ENCODE data around the gene ZSCAN22.
"Not testable (repeated sequence)": the region's sequence is repeated elsewhere in the genome, so short reads cannot be mapped to it uniquely, and the experiment has no call there.

ZSCAN22 gene

DNA sequence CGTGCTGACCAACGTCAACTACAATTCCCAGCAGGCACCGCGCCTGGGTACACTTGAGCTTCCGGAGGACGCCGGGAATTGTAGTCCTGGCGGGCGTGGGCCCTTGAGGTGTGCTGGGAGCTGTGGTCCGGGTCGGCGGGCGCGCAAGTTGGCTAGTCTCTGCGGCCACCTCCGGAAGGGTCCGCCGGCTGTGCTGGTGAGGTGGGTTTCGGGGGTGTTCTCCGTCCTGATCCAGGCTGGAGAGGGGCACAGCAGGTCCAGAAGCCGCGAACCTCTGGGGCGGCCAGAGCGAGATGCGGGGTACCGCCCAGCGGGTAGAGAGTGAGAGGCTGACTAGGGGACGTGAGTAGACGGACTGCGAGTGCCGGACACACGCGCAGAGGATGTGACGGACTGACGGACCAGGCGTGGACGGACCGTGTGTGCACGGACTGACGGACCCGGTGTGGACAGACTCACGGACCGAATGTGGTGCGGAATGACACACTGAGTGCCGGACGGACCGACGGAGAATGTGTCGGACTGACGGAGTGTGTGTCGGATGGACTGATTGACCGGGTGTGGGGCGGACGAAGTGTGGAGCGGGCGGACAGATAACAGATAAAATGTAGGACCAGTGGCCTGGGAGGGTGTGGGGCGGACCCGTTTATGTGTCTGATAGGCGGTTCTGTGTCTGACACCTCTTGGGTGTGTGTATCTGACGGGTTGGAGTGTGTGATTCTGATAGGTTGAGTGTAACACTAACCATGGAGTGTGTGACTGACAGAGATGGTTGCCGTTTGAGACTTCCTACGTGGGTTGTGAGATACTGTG is at the start of gene ZSCAN22:
ZSCAN22 (plus strand) TSS at position 81 of the 813 bp plus-strand sequence. CDS start 7,809 bp downstream, outside the sequence.
- DNase-seq (ENCODE audit: low spot score): peak; percentile 96

DNA sequence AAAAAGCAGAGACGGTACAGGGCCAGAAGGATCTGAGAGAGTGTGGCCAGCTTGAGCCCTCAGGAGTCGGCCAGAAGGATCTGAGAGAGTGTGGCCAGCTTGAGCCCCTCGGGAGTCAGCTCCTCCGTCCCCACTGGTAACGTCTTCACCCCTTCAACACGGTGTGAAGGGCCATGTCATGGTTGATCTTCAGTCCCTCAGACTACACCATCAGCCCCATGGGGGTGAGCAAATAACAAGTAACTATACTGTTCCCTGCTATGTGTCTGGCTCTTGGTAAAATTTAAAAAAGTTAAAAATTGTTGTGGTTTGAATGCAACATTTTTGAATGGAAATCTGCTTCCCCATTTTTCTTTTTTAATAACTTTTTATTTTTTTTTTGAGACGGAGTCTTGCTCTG is 49.6 kb upstream of the ZSCAN22 start:
- no peak for DNase-seq (ENCODE audit: low spot score)

DNA sequence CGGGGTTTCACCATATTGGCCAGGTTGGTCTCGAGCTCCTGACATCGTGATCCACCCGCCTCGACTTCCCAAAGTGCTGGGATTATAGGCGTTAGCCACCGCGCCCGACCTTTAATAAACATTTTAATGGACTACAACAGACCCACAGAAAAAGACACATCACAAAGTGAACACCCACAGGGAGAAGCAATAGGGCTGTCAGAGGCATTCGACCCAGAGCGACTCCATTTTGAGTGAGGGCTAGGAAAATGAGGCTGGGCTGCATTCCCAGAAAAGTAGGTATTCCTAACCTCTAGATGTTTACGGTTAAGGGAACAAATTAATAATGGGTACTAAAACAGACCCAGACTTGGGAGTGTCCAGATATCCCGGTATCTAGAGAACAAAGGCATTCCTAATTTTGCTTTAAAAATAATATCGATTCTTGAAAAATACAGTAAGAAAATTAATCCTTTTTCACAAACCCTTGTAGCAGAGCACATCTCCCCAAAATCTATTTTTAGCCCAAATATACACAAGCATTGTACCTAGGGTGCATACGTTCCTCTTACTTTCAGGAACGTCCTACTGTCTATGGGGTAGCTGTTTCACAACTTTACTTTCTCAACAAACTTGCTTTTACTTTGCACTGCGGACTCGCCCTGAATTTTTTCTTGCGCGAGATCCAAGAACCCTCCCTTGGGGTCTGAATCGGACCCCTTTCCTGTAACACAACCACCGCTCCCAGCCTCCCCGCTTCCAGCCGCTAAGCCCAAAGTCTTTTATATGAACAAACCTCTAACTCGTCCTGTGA is 48.9 kb upstream of the ZSCAN22 start:
- DNase-seq (ENCODE audit: low spot score): no peak

DNA sequence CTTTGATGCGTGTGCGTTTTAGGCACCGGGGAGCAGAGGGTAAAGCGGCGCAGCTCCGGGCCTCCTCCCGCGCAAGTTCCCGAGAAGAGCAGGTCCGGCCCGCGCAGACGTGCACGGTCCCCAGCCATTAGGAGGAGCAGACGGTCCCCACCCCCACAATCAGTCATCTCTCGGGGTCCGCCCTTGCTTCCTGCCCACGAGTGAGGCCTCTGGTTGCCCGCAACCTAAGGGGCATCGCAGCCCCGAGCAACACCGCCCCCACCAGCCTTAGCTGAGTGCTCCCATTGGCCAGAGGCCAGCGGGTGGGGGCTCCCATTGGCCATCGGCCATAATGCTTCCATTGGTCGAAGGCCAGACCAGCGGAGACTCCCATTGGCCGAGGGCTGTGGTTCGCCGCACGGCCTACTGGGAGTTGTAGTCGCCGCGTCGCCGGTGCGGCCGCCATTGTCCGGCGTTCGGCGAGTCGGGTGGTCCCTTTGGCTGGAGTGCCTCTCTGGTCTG is 48.2 kb upstream of the ZSCAN22 start, which contains the start of gene ZNF8:
ZNF8 (plus strand) TSS at position 415 of the 501 bp plus-strand sequence. CDS start 127 bp downstream, outside the sequence.
- DNase-seq (ENCODE audit: low spot score): peak; percentile 99

DNA sequence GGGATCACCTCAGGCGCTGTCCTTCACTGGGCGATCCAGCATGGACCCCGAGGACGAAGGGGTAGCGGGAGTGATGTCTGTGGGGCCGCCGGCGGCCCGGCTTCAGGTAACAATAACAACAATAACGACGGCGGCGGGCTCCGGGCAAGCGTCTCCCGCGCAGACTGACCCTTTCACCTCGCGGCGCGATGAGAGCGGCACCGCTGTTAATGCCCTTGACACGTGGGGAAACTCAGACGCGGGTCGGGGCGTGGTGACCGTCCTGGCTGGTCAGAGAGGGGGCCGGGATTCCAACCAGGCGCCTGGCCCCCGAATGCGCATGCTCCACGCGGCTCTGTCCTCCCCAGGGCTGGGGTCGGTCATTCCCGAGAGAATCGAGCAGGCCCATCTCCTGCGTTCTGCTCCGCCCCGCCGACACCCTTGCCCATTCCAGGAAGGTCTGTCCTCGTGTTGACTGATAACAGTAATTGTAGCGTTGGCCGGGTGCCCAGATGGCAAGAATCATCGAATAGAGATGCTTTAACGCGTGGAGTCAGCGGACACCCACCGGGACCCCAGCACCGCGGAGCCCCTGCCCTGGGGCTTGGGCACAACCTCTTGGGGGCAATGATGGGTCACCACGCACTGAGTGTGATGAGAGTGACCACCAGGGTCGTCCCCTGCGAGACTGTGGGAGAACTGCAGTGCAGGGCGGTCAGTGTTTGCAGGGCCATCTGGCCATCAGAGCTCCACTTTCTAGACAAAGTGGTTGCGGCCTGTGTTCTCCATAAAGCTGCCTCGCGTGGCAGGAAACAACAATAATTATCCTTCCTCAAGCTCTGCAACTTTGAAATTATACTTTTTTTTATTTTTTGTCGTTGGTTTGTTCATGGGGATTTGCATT is 47.5 kb upstream of the ZSCAN22 start:
- DNase-seq (ENCODE audit: low spot score): peak; percentile 88

DNA sequence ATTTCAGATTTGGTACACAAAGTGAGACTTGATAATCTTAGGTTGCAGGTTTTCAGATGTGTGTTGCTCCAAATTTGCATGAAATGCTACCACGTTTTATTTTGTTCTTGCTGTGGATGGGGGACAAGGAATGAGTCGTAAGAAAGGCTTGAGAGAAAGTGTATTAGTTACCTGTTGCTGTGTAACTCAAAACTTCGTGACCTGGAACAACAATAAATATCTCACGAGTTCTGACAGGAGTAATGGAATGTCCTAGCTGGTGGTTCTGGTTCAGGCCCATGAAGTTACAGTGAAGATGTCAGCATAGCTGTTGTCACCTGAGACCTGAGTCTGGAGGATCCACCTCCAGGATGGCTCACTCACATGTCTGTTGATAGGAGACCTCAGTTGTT is 46.9 kb upstream of the ZSCAN22 start:
- no peak for DNase-seq (ENCODE audit: low spot score)

DNA sequence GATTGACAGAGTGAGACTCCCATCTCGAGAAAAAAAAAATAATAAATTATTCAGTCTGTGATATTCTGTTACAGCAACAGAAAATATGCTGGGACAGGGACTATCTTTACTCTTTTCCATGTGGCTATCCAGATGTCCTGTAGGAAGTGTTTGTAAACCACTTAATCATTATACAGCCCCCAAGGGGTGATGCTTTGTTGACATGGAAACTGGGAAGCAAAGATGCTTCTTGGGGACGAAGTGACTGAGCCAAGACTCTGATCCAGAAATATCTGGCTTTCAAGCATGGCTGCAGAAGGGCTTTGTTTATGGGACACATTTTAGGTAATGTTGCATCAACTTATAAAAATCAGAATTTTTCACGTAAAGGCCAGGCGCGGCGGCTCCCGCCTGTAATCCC is 42.6 kb upstream of the ZSCAN22 start:
- DNase-seq (ENCODE audit: low spot score): no peak

DNA sequence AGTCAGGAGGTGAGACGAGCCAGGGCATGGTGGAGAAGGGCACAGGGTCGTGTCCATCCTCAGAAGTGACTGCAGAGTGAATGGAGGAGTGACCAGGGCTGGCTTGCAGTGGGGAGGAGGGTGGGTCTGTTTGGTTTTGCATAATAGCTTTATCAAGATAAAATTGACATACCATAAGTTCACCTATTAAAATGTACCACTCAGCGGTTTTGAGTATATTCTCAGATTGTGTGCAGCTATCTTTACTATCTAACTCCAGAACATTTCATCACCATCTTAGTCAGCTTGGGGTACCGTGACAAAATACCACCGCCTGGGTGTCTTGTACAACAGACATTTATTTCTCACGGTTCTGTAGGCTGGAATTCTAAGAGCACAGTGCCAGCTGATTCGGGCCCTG is 34.9 kb upstream of the ZSCAN22 start:
- no peak for DNase-seq (ENCODE audit: low spot score)

DNA sequence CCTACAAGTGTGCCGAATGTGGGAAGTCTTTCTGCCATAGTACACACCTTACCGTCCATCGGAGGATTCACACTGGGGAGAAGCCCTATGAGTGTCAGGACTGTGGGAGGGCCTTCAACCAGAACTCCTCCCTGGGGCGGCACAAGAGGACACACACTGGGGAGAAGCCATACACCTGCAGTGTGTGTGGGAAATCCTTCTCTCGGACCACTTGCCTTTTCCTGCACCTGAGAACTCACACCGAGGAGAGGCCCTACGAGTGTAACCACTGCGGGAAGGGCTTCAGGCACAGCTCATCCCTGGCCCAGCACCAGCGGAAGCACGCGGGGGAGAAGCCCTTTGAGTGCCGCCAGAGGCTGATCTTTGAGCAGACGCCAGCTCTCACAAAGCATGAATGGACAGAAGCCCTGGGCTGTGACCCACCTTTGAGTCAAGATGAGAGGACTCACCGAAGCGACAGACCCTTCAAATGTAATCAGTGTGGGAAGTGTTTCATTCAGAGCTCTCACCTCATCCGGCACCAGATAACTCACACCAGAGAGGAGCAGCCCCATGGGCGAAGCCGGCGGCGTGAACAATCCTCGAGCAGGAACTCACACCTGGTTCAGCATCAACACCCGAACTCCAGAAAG is 31.9 kb upstream of the ZSCAN22 start:
- DNase-seq (ENCODE audit: low spot score): peak; percentile 2

DNA sequence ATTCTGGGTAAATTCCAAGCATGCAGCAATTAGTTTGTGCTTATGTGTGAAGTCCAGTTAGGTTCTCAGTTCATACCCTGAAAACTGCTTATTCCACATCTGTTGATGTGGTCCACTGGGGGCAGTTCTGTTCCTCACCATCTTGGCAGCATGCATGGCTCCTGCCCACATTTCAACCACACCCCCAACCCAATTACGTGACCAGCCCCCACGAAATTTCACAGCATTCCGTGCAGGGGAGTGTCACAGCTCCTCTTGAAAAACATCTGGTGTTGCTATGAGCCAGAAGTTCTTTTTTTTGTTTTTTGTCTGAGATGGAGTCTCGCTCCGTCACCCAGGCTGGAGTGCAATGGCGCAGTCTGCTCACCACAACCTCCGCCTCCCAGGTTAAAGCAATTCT is 30.7 kb upstream of the ZSCAN22 start:
- peak; percentile 50 for DNase-seq (ENCODE audit: low spot score)

DNA sequence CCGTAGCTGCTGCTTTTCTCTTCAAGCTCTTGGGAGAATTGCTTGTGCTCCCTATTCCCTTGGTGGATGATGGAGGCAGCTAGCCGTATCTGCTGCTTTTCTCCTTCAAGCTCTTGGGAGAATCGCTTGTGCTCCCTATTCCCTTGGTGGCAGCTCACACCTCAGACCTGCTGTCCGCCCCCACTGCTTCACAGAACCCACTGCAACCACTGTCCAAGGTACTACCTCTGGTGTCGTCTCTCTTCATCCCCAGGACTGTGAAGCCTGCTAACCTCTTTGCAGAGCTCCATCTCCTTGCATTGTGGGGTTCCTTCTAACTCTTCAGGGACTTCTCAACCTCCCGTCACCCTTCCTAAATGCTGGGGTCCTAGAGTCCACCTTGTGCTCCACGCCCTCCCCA is 26.2 kb upstream of the ZSCAN22 start:
- DNase-seq (ENCODE audit: low spot score): no peak

DNA sequence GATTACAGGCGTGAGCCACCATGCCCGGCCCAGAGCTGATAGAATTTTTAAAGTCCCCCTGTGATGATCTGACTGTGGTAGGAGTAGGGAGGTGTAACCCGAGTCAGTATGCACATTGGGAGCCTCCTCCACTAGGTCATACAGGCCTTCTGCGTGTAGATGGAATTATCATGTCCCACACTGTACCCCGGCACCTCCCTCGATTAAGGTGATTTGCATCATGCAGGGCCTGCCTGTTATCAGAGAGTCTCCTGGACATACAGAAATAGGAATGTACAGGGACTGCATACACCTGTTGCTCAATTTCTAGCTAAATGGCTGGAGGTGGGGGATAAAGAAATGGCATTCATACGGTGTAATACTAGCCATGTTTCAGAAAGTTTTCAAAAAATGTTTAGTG is 22.5 kb upstream of the ZSCAN22 start:
- no peak for DNase-seq (ENCODE audit: low spot score)

DNA sequence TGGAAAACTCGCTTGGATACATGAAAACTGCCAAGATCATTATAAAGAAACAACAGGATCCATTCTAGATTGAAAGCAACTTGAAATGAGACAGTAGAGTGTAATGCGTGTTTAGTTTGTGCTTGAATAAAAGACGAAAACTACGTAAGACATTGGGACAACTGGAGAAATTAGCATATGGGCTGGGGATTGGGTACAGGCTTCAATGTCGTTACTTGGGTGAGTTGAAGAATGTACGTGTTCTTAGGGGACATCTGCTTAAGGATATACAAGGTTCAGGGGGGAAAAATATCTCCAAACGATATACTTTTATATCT is 22.1 kb upstream of the ZSCAN22 start:
- DNase-seq (ENCODE audit: low spot score): peak; percentile 22

DNA sequence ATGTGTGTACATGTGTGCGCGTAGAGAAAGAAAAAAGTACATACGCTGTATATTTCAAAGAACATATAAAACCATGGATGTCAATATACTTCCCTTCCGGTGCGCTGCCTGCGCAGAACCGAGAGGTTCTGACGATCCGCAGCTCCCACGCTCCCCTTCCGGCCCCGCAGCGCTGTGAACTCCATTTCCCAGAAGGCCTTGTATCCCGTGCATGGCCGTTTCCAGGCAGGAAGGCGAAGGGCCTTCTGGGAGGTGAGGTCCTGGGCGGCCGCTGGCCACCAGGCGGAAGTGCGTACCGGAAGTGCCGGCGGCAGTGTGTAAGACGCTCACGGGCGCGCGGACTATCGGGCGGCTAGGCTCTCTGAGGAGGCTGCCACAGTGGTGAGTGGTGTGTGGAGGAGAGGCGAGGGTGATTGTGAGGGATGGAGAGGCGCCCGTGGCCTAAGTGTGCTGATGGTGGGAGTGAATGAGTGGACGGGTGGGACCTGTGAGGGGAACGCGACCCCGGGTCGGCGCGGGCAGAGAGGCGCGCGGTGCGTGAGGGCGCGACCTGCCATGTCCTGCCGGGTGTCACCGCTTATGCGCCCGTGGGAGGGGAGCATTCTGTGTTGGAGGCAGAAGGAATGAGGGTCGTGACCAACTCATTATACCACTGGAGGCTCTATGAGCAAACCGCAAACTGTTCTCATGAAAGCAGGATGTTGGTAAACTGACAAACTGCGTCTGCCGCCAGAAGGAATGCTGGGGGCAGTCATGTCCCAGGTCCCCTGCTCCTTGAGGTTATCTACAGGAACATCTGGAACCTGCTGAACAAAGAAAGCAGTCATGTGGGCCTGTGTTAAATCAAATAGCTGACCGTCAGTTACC is 21.5 kb upstream of the ZSCAN22 start, which contains the start of gene ERVK3-1:
ERVK3-1 (plus strand) TSS at position 313 of the 867 bp plus-strand sequence. CDS start 6,792 bp downstream, outside the sequence.
- peak; percentile 98 for DNase-seq (ENCODE audit: low spot score)

DNA sequence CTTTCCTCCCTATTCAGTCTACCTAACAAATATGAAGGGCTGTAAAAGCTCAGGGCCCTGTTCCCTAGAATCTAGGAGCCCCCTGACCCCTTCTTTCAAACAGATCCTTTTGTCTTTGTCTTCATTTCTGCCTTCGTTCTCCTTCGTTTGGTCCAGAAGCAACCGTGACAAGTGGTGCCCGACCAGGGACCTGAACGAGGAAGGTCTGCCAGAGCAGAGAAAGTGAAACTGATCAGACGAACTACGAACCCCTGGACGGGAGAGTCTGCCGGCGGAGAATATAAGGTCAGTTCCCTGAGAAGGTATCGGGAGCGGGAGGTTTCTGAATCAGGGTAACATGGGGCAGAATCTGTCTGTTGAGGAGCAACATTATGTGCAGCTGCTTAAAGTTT is 20.9 kb upstream of the ZSCAN22 start:
- DNase-seq (ENCODE audit: low spot score): no peak

DNA sequence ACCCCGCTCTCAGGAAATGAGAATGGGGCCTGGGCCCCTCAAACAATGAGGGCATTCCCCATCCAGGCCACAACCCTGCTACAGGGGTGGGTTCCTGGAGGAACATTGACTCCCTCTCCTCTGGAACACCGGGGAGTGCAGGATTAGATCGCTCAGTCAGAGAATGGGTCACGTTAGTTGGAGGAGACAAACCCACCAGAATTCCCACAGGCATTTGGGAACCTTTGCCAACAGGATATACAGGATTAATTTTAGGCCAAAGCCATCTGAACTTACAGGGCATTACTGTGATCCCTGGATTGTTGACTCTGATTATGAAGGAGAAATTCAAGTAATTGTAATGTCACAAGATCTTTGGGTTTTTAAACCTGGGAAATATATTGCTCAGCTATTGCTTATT is 19.1 kb upstream of the ZSCAN22 start:
- no peak for DNase-seq (ENCODE audit: low spot score)

DNA sequence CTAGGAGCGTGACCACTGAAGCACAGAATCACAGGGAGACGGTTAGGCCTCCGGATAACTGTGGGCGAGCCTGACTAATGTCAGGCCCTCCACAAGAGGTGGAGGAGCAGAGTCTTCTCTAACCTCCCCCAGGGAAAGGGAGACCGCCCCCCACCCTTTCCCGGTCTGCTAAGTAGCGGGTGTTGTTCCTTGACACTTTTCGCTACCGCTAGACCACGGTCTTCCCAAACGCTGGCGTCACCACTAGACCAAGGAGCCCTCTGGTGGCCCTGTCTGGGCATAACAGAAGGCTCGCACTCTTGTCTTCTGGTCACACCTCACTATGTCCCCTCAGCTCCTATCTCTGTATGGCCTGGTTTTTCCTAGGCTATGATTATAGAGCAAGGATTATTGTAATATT is 16.1 kb upstream of the ZSCAN22 start:
- DNase-seq (ENCODE audit: low spot score): not testable (repeated sequence)

DNA sequence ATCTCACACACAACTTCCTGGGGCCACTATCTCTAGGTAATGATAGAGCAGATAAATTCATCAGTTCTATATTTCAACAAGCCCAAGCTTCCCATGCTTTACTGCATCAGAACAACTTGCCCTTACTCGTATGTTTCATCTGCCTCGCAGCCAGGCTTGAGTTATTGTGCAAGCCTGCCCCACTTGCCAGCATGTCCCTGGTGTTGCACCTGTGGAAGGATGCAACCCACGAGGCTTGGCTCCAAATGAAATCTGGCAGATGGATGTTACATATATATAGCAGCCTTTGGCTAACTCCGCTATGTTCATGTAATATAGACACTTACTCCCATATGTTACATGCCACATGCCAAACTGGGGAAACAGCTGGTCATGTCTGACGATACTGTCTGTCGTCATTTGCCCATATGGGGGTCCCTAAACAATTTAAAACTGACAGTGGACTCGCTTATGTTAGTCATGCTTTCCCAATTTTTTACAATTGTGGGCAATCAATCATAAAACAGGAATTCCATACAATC is 15.4 kb upstream of the ZSCAN22 start:
- no peak for DNase-seq (ENCODE audit: low spot score)

DNA sequence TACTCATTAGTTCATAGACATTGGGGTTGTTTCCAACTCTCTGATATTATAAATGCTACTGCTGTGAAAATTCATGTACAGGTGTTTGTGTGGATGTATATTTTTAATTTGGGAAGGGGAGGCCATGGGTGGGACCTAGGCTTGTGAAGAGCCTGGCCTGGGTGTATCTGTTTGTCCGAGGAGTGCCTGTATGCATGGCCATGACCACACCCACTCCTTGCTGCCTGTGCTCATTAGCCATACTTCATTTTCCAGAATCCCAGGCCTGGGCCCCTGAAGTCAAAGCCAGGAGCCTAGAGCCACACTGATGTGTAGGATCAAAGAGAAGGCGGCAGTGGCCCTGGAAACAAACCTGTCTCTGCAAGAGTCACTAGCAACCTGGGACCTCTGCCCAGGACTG is 11.2 kb upstream of the ZSCAN22 start:
- DNase-seq (ENCODE audit: low spot score): no peak

DNA sequence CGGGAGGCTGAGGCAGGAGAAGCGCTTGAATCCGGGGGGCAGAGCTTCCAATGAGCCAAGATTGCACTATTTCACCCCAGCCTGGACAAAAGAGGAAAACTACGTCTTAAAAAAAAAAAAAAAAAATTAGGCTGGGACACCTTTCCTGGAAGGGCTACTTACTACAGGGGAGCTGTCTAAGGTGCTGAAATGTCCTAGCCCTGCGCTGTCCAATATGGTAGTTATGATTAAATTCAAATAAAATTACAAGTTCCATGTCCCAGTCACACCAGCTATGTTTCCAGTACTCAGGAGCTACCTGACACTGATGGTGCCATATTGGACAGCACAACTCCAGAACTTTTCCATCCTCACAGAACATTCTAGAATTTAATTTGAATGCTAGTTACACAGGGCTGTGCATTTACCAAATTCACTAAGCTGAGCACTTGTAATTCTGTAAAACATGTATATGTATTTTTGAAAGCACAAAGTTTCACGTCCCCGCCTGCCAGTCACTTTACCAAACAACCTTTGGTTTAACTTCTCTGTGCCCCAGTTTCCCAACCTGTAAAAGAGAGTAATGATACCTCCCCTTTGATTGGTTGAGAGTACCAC is 9.2 kb upstream of the ZSCAN22 start:
- peak; percentile 35 for DNase-seq (ENCODE audit: low spot score)

All from AG20443 (cell line).